Measurements from ENCODE around the gene TSHB. TPM values are rescaled to one million over a fixed set of nuclear protein-coding genes. Genes with fewer than 3 reads are reported as not detected.

TSHB gene
- total RNA-seq, 1 donor from 2014 or later: not detected

Other genes starting within 250 kb of the TSHB start
- gene SIKE1, start 249.1 kb upstream of the TSHB start, total RNA-seq: 64.4 and 65.8 TPM in 2 replicates
- not detected in 2 replicates for gene SYCP1, start 175.0 kb upstream of the TSHB start, total RNA-seq
- gene TSPAN2, start 59.7 kb downstream of the TSHB start, total RNA-seq: 0.21 and 0.31 TPM in 2 replicates